GM13976 (cell line): ENCODE data around the gene ARMH1.
"Not testable (repeated sequence)": the region's sequence is repeated elsewhere in the genome, so short reads cannot be mapped to it uniquely, and the experiment has no call there.

Source experiments
- DNase-seq: peaks from one replicate; pipeline ENCODE4 v3.0.0; 2012; ENCODE audit warnings: low spot score
- CTCF ChIP-seq: IDR thresholded peaks from 2 replicates; pipeline ENCODE4 v1.5.1; 2012; ENCODE audit warnings: borderline replicate concordance, mild to moderate bottlenecking; ENCODE audit not compliant: insufficient read depth; ENCODE audit errors: extremely low read depth, missing control alignments, control extremely low read depth
- in situ Hi-C: fragments of 300-500 bp; cut with MboI; formaldehyde crosslinking; loops from one replicate; pipeline ENCODE4 v1.12.0; 2022; ENCODE audit warnings: low sequenced_read_pairs, mixed read lengths, inconsistent platforms; ENCODE audit not compliant: unreplicated experiment

The ARMH1 gene

GRCh38 chr1:44660176-44660575, 14.3 kb upstream of the ARMH1 start:
- DNase-seq: no peak
- in situ Hi-C loops: no loop called here
- no peak for TF ChIP-seq CTCF

- no peak for TF ChIP-seq CTCF
- in situ Hi-C loops: no loop called here
- DNase-seq: no peak
These were observed 12.5 kb upstream of the ARMH1 start for GRCh38 chr1:44661781-44662682.

GRCh38 chr1:44662683-44663030, 11.9 kb upstream of the ARMH1 start:
- TF ChIP-seq CTCF: no peak
- no peak for DNase-seq
- in situ Hi-C loops: no loop called here

- TF ChIP-seq CTCF: no peak
- in situ Hi-C loops: no loop called here
- no peak for DNase-seq
These were observed 11.1 kb upstream of the ARMH1 start for GRCh38 chr1:44663417-44663816.

- TF ChIP-seq CTCF: peak; percentile 4
- in situ Hi-C loops: no loop called here
- DNase-seq: peak; percentile 59
These were observed 9.7 kb upstream of the ARMH1 start for GRCh38 chr1:44664730-44665370.

- DNase-seq, in situ Hi-C loops: not testable (repeated sequence)
These were observed 7.8 kb upstream of the ARMH1 start for GRCh38 chr1:44666719-44667118.

- in situ Hi-C loops: no loop called here
- TF ChIP-seq CTCF: no peak
- no peak for DNase-seq
These were observed 3.5 kb upstream of the ARMH1 start for GRCh38 chr1:44670751-44671640.
